Ureter (tissue), 1 donor: ENCODE measurements around the gene ANKRD34A. TPM values are rescaled to one million over a fixed set of nuclear protein-coding genes. Genes with fewer than 3 reads are reported as not detected.

ENCODE experiments used
- DNase-seq: peaks from one replicate; pipeline ENCODE4 v3.0.0-alpha.2; 2020; ENCODE audit warnings: low spot score
- total RNA-seq: library from RNA; stranded (reverse); gene quantifications from one replicate; pipeline ENCODE4 v1.2.4, GENCODE V29; 2023
- donor health status: DM: yes; HTN: yes; CAD: no.

The ANKRD34A gene
- total RNA-seq, 1 donor from 2014 or later = 0.47 TPM

- no peak for DNase-seq
These were observed 2.9 kb upstream of the ANKRD34A start for GRCh38 chr1:145967288-145967687.

GRCh38 chr1:145965119-145965744 lies 857 bp upstream of the ANKRD34A start:
- DNase-seq = no peak

DNA sequence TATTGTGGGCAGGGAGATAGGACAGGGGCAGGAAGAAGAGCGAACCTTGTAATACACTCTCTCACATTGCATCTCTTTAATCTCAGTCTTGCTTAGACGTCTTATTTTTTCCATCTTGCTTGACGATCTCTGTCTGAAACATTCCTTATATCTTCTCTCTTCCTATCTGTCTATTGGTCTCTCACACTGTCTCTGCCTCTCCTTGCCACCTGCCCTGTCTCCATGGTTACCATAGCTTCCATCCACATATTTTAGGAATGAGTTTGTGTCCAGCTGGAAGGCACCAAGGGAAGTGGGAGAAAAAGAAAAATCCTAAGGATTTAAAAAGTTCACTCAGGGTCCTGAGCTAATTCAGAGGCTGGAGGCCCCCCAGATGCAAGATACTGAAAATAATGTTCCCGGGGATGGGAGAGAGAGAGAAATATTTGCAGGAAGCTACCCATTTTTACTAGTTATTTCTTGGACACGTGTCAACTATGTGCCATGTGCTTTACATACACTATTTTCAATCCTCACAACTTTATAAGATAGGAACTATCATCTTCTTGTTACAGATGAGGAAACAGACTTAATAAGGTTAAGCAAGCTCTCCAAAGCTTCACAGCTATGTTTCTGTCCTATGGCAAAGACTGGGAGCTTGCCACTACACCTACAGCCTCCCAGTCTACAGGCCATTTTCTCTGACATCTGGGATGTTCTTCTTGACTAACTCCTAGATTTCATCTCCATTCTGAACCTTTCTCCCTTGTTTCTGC lies 933 bp downstream of the ANKRD34A start:
- DNase-seq = no peak

DNA sequence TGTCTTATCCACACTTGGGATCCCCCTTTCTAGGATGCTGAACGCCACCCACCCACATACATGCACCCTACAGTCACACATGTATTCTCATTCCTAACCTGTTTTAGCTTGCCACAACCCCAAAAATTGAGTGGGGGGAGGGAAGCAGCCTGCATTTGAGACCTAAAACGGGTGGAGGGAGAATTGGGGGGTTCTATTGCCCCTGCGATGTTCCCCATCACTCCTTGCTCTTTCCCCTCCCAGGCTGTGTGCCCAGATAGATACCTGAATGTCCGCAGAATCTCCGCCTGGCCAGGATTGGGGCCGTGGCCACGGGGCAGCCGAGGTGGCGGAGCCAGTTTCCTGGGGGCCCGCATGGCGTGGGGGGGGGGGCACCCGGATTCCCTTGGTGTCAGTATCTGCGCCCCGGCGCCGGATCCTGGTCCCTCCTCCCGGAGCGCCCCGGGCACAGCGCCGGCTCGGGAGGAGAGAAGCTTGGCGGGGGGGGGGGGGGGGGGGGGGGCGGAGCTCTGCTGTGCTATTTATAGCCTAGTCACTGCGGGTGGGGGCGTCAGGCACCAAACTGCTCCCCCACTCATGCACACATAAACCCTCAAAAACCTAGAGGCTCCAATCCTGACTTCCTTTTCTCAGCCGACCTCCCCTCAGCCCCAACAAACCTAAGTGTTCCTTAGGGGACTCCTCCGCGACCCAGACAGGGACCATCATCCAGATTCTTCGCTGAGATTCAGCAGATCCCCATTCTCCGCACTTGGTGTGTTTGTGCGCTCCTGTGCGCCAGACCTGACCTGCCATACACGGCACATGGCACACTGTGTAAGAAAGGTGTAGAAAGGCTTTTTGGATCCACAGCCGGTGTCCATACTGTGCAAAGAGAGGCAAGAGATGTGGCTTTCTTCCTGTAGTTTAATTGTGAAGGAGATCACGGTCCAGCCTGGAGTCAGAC lies 1.9 kb downstream of the ANKRD34A start:
- DNase-seq = no peak

DNA sequence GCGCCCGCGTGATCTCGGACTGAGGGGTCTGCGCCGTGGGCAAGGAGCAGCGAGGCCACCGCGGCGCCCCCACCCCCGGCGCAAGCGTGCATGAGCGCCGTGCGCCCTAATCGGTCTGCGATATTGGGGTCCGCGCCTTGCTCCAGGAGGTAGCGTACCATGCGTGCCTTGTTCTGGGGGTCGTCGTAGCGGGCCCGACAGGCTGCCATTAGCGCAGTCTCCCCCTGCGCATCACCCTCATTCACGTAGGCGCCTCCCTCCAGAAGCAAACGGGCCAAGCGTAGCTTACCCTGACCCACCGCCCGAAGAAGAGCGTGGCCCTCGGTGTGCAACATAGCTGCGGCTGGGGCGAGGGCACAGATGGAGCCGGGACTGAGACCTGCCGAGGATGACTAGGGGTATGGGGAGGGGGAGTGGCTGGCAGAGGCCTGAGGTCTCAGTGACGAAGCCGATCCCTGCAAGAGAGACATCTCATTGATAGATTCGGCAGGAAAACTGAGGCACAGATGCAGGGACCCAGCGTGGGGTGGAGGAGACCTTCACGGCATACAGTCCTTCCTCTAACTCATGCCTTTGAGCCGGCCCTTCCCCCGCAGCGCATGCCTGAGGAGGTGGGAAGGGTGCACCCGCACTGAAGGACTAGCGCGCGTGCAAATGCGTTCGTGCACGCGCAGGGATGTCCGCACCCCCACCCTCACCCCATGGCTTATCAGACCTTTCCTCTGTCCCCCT lies 2.8 kb downstream of the ANKRD34A start:
- no peak for DNase-seq

DNA sequence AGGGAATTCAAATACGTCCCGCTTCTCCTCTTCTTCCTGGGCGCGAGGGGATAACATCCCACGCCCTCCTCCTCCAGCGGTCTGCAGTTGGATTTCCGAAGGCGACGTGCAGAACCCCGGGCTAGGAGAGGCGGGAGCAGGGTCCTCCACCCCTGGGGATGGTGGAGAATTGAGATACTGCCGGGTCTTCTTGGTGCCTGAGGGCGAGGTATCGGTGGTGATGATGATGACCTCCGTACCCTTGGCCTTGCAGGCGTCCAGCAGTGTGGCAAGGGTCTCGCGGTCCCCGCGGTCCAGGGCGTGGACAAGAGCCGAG lies 3.3 kb downstream of the ANKRD34A start:
- DNase-seq = no peak

DNA sequence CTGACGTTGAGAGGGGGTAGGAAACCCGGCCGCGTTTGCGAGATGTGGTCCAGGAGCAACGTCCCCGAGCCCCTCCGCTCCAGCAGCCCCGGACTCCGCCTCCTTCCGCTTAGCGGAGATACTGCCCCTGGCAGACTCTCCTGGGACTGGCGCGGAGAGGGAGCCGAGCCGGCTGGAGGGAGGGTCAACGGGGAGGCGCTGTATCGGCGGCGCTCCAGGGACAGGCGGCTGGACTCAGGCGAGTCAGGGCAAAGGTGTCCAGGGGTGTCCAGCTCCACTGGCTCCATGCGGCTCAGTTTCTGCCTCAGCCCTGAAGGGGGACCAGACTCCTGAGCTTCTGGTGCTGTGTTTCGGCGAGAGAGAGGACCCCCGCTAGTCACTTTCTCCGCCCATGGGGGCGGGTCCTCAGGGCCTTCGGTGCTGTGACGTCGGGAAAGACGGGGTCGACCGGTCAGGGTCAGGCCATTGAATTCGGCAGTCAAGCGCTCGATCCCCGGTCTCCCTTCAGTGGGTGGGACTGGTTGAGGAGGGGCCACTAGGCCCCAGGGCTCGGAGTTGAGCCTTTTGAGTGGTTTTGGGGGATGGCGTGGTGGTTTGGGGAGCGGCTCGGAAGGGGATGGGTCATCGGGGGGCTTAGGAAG lies 3.8 kb downstream of the ANKRD34A start:
- peak; percentile 79 for DNase-seq

GRCh38 chr1:145959957-145960467 lies 4.4 kb downstream of the ANKRD34A start:
- no peak for DNase-seq

- no peak for DNase-seq
These were observed 5.0 kb downstream of the ANKRD34A start for GRCh38 chr1:145959333-145959732.

- DNase-seq = no peak
These were observed 5.6 kb downstream of the ANKRD34A start for GRCh38 chr1:145958734-145959133.

- peak; percentile 96 for DNase-seq
These were observed 6.7 kb downstream of the ANKRD34A start, which contains the start of gene LIX1L for GRCh38 chr1:145957443-145958319. Gene LIX1L, minus strand, starts transcription at chr1:145958017. Its CDS starts 90 bp downstream, at chr1:145957927.

DNA sequence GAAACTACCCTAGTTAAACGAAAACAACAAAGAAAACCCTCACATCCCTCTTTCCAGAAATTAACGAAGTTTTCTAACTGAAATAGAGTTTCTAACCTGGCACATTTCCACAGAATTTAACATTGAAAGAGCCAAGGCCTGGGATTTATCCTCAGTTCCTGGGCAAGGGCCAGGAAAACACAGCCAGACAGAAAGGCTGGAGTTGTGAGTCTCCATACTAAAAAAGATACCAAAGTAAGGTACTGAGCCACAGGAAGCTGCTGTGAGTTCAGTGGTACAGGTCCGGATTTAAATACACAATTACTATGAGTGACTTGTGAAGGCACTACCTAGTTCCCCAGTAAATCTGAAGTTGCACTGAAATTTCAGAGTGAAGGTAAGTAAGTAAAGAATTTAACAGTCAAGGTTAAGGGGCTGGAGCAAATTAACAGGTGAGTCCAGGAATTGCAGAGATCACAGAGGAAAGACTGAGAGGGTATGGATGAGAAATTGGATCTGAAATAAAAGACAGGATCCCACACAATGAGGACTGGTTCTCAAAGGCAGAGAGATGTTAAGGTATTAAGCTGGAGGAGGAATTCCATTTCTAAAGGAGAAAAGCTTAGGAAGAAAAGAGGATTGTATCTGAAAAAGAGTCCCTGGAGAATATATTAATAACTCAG lies 7.5 kb downstream of the ANKRD34A start:
- DNase-seq = no peak

- no peak for DNase-seq
These were observed 8.0 kb downstream of the ANKRD34A start for GRCh38 chr1:145956361-145956760.

GRCh38 chr1:145955436-145955835 lies 8.9 kb downstream of the ANKRD34A start:
- DNase-seq = no peak

- no peak for DNase-seq
These were observed 10.5 kb downstream of the ANKRD34A start for GRCh38 chr1:145953861-145954260.

GRCh38 chr1:145952903-145953302 lies 11.5 kb downstream of the ANKRD34A start:
- no peak for DNase-seq

DNA sequence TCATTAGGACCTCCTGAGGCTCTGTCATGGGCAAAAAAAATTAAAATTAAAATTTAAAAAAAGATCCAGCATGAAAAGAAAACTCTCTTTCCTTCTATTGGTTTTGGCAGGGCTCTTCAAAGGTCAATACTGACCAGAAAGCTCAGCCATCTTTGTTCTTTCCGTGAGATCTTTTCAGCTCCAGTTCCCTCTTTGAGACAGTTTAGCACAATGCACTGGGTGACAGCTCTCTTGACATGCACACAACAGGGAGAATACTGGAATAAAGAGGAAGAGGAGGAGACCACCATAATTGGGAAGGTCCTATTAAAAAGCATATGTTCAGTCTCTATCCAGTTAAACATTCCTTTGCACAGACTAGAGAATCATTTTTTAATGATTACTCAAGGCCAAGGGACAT lies 12.8 kb downstream of the ANKRD34A start:
- no peak for DNase-seq

DNA sequence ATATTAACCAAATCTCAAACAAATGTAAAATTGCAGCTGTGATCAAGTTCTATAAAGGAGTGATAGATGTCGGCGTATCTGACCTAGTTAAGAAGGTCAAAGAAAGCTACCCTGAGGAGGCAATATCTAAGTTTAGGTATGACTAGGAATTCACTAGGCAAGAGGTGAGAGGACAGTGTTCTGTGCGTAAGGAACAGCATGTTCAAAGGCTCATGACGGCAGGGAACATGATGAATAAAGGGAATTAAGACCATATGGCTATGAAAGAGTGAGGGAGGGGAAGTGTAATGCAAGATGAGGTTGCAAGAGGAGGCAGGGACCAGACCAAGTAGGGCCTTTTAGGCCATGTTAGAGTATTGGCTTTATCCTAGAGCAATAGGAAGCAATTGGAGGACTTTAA lies 15.2 kb downstream of the ANKRD34A start:
- DNase-seq = no peak

- DNase-seq = no peak
These were observed 16.8 kb downstream of the ANKRD34A start for GRCh38 chr1:145947551-145947950.
